Gastroesophageal sphincter (tissue), 4 donors: ENCODE data around the gene CTNNA1. TPM values are rescaled to one million over a fixed set of nuclear protein-coding genes. Genes with fewer than 3 reads are reported as not detected.

ENCODE experiments used
- ATAC-seq: fragments of 150-250 bp; one replicate; pipeline ENCODE4 v1.9.1; 2016; ENCODE audit warnings: mild to moderate bottlenecking, moderate library complexity
- H3K27ac ChIP-seq, 4 donors: fragments of 200-600 bp; sonication (generic) in 3 of 4; 1 replicate in 3 of 4; 2 replicates in 1 of 4; pipeline ENCODE4 v1.5.1; 2016 to 2019
- H3K27me3 ChIP-seq: fragments of 200-600 bp; sonication (generic); one replicate; pipeline ENCODE4 v1.5.1; 2019
- H3K36me3 ChIP-seq, 2 donors: fragments of 200-600 bp; sonication (generic); one replicate each; pipeline ENCODE4 v1.5.1; 2019; ENCODE audit warnings: control low read depth in 1 of 2
- H3K4me1 ChIP-seq, 3 donors: fragments of 200-600 bp; sonication (generic); 1 replicate in 2 of 3; 2 replicates in 1 of 3; pipeline ENCODE4 v1.5.1; 2016 to 2019; ENCODE audit warnings: control low read depth in 2 of 3
- H3K4me3 ChIP-seq, 2 donors: fragments of 200-600 bp; sonication (generic); one replicate each; pipeline ENCODE4 v1.5.1; 2019; ENCODE audit warnings: mild to moderate bottlenecking in 1 of 2, moderate library complexity in 1 of 2
- H3K9me3 ChIP-seq, 3 donors: fragments of 200-600 bp; sonication (generic); one replicate each; pipeline ENCODE4 v1.5.1; 2017 to 2019; ENCODE audit warnings: control low read depth in 2 of 3
- CTCF ChIP-seq, 4 experiments: fragments of 200-600 bp in 2 of 4; fragments of 450-650 bp in 2 of 4; sonication (generic) in 1 of 4; IDR thresholded peaks; one replicate each; pipeline ENCODE4 v1.5.1; 2017 to 2019; ENCODE audit warnings: antibody characterized with exemption in 4 of 4, mild to moderate bottlenecking in 2 of 4, moderate library complexity in 2 of 4
- EP300 ChIP-seq: sonication (generic); formaldehyde crosslinking; IDR thresholded peaks from one replicate; pipeline ENCODE4 v1.6.1; 2017; ENCODE audit warnings: antibody characterized with exemption, mild to moderate bottlenecking
- POLR2A ChIP-seq, 2 donors: fragments of 450-650 bp; IDR thresholded peaks; one replicate each; pipeline ENCODE4 v1.6.1; 2017; ENCODE audit warnings: antibody characterized with exemption in 2 of 2, mild to moderate bottlenecking in 2 of 2, moderate library complexity in 1 of 2
- POLR2AphosphoS5 ChIP-seq: sonication (generic); formaldehyde crosslinking; IDR thresholded peaks from one replicate; pipeline ENCODE4 v1.6.1; 2017; ENCODE audit warnings: antibody characterized with exemption
- WGBS, 2 donors: methylation state at CpG; one replicate each; pipeline ENCODE4 v1.1.5; 2018; ENCODE audit warnings: low coverage in 1 of 2; 5-methylcytosine and 5-hydroxymethylcytosine counted together
- total RNA-seq, 4 donors: library from RNA; depleted of rRNA; stranded (reverse); fragments of >200 nt; gene quantifications; one replicate each; pipeline ENCODE4 v1.1.0, GENCODE V29; 2016

CTNNA1 gene
- total RNA-seq, 4 donors from 2014 or later: 289 to 425 (median 365) TPM

- Histone ChIP-seq H3K4me3 (no peak overlapping the region), H3K27me3 (no peaks in the 10 kb centered on the region), H3K27ac (no peak overlapping the region), H3K9me3 (no peaks in the 10 kb centered on the region), H3K4me1 (peaks cover 0 to 56% (median 21%) of the 10 kb centered on the region in 3 donors), H3K36me3 (peaks cover 0 to 11% of the 10 kb centered on the region in 2 donors)
- WGBS, 2 donors: 83% methylated on average over 1 of the region's 1 CpG; no CpG with 5 or more reads in 1 of the 2 donors
- no peak for ATAC-seq
- TF ChIP-seq POLR2A (IDR thresholded peaks at IDR 0.05) (no peak), POLR2AphosphoS5 (no peak), CTCF (IDR thresholded peaks at IDR 0.05) (no peak), EP300 (no peak)
These were observed 21.8 kb downstream of the CTNNA1 start for GRCh38 chr5:138775034-138775433.

GRCh38 chr5:138778234-138778633 lies 25.0 kb downstream of the CTNNA1 start:
- 92 to 96% methylated on average over 6 to 9 of the region's 11 CpGs for WGBS, 2 donors
- H3K9me3 ChIP-seq: no peaks in the 10 kb centered on the region
- ATAC-seq: no peak
- H3K27ac ChIP-seq: no peak overlapping the region
- H3K36me3 ChIP-seq: peaks cover 0 to 21% of the 10 kb centered on the region in 2 donors
- H3K27me3 ChIP-seq: no peaks in the 10 kb centered on the region
- no peak overlapping the region for H3K4me3 ChIP-seq
- TF ChIP-seq POLR2AphosphoS5: no peak
- TF ChIP-seq CTCF (IDR thresholded peaks at IDR 0.05): no peak
- TF ChIP-seq EP300: no peak
- TF ChIP-seq POLR2A (IDR thresholded peaks at IDR 0.05): no peak
- peaks cover 0 to 49% (median 2%) of the 10 kb centered on the region in 3 donors for H3K4me1 ChIP-seq

GRCh38 chr5:138783976-138784375 lies 30.8 kb downstream of the CTNNA1 start:
- TF ChIP-seq EP300 (no peak), CTCF (IDR thresholded peaks at IDR 0.05) (no peak), POLR2A (IDR thresholded peaks at IDR 0.05) (no peak), POLR2AphosphoS5 (no peak)
- WGBS, 2 donors: 83 to 87% methylated on average over 5 to 7 of the region's 7 CpGs
- ATAC-seq: no peak
- peaks cover 0 to 63% (median 0%) of the 10 kb centered on the region in 3 donors for H3K4me1 ChIP-seq
- peaks cover 3 to 24% of the 10 kb centered on the region in 2 donors for H3K36me3 ChIP-seq
- H3K9me3 ChIP-seq: no peaks in the 10 kb centered on the region
- peak overlapping the region in 1 of 4 donors; percentile 11 for H3K27ac ChIP-seq
- no peaks in the 10 kb centered on the region for H3K27me3 ChIP-seq
- H3K4me3 ChIP-seq: no peak overlapping the region

- 57 to 94% methylated on average over 1 of the region's 1 CpG for WGBS, 2 donors
- Histone ChIP-seq H3K4me1 (peaks cover 0 to 64% (median 0%) of the 10 kb centered on the region in 3 donors), H3K4me3 (no peak overlapping the region), H3K27ac (peak overlapping the region in 1 of 4 donors; percentile 11), H3K9me3 (no peaks in the 10 kb centered on the region), H3K36me3 (peaks cover 3 to 24% of the 10 kb centered on the region in 2 donors), H3K27me3 (no peaks in the 10 kb centered on the region)
- no peak for TF ChIP-seq EP300
- no peak for TF ChIP-seq POLR2AphosphoS5
- TF ChIP-seq CTCF (IDR thresholded peaks at IDR 0.05): no peak
- no peak for TF ChIP-seq POLR2A (IDR thresholded peaks at IDR 0.05)
- no peak for ATAC-seq
These were observed 31.4 kb downstream of the CTNNA1 start for GRCh38 chr5:138784590-138784989.

GRCh38 chr5:138789771-138790242 lies 36.6 kb downstream of the CTNNA1 start:
- ATAC-seq: no peak

More at GRCh38 chr5:138789771-138790242, 36.6 kb downstream of the CTNNA1 start:
- no peaks in the 10 kb centered on the region for H3K27me3 ChIP-seq
- H3K4me1 ChIP-seq: peaks cover 9 to 78% (median 19%) of the 10 kb centered on the region in 3 donors
- H3K9me3 ChIP-seq: no peaks in the 10 kb centered on the region
- no peak overlapping the region for H3K4me3 ChIP-seq
- TF ChIP-seq CTCF (IDR thresholded peaks at IDR 0.05) (peak; percentile 18 to 42 (median 30)), POLR2A (IDR thresholded peaks at IDR 0.05) (no peak)
- H3K36me3 ChIP-seq: peaks cover 3 to 10% of the 10 kb centered on the region in 2 donors
- no peak overlapping the region for H3K27ac ChIP-seq
